Measurements from ENCODE around the gene MAN2A2.

Gene MAN2A2

GRCh38 chr15:90884719-90885431 is 18.2 kb upstream of the MAN2A2 start:
- DNase-seq = peak in 1 of 4 experiments; percentile 13

GRCh38 chr15:90885432-90886290 is 17.4 kb upstream of the MAN2A2 start:
- DNase-seq = peak; percentile 86 to 93 (median 92)

- no peak for DNase-seq
These were observed 16.8 kb upstream of the MAN2A2 start for GRCh38 chr15:90886291-90886614.

- DNase-seq = no peak
These were observed 16.0 kb upstream of the MAN2A2 start for GRCh38 chr15:90887037-90887481.

- DNase-seq = no peak
These were observed 13.8 kb upstream of the MAN2A2 start for GRCh38 chr15:90889313-90889730.

GRCh38 chr15:90889736-90890456 is 13.2 kb upstream of the MAN2A2 start:
- no peak for DNase-seq

GRCh38 chr15:90890839-90891238 is 12.3 kb upstream of the MAN2A2 start:
- DNase-seq = no peak

- no peak for DNase-seq
These were observed 11.7 kb upstream of the MAN2A2 start for GRCh38 chr15:90891346-90891949.

- no peak for DNase-seq
These were observed 11.1 kb upstream of the MAN2A2 start for GRCh38 chr15:90892023-90892422.

- no peak for DNase-seq
These were observed 10.5 kb upstream of the MAN2A2 start for GRCh38 chr15:90892498-90893174.

GRCh38 chr15:90893175-90894090 is 9.7 kb upstream of the MAN2A2 start:
- DNase-seq = no peak

- peak in 3 of 4 experiments; percentile 39 to 48 (median 41) for DNase-seq
These were observed 7.5 kb upstream of the MAN2A2 start for GRCh38 chr15:90895571-90896117.

GRCh38 chr15:90897131-90897655 is 5.9 kb upstream of the MAN2A2 start:
- peak; percentile 20 to 77 (median 64) for DNase-seq

GRCh38 chr15:90901175-90902039 is 1.7 kb upstream of the MAN2A2 start:
- DNase-seq = no peak

GRCh38 chr15:90902040-90902839 is 862 bp upstream of the MAN2A2 start:
- peak; percentile 90 to 96 (median 94) for DNase-seq

GRCh38 chr15:90903733-90904536 is 833 bp downstream of the MAN2A2 start:
- no peak for DNase-seq

- DNase-seq = no peak
These were observed 1.6 kb downstream of the MAN2A2 start for GRCh38 chr15:90904746-90905145.

All from suppressor macrophage (primary cell).